Ovary (tissue), 9 donors: ENCODE data around the gene GTPBP3. TPM values are rescaled to one million over a fixed set of nuclear protein-coding genes. Genes with fewer than 3 reads are reported as not detected.

Experiments used
- DNase-seq, 5 donors: peaks; one replicate each; pipeline ENCODE4 v3.0.0-alpha.2; 2019 to 2020
- H3K27ac ChIP-seq, 2 donors: fragments of 200-600 bp; one replicate each; pipeline versions ENCODE4 v1.5.1 to v1.8.0; 2019 to 2022
- H3K27me3 ChIP-seq: fragments of 200-600 bp; one replicate; pipeline ENCODE4 v1.8.0; 2022
- H3K36me3 ChIP-seq: fragments of 200-600 bp; sonication (generic); one replicate; pipeline ENCODE4 v1.5.1; 2019
- H3K4me1 ChIP-seq: one replicate; pipeline ENCODE4 v1.8.1; 2013; ENCODE audit warnings: mild to moderate bottlenecking, moderate library complexity; ENCODE audit not compliant: insufficient read depth
- H3K4me3 ChIP-seq: fragments of 200-600 bp; sonication (generic); one replicate; pipeline ENCODE4 v1.5.1; 2017
- H3K9me3 ChIP-seq, 2 donors: fragments of 200-600 bp in 1 of 2; sonication (generic) in 1 of 2; one replicate each; pipeline versions ENCODE4 v1.5.1 to v1.8.1; 2013 to 2019; ENCODE audit warnings: mild to moderate bottlenecking in 1 of 2, moderate library complexity in 1 of 2
- EP300 ChIP-seq: sonication (generic); formaldehyde crosslinking; IDR thresholded peaks from one replicate; pipeline ENCODE4 v1.6.1; 2017; ENCODE audit warnings: antibody characterized with exemption
- POLR2A ChIP-seq: fragments of 450-650 bp; IDR thresholded peaks from one replicate; pipeline ENCODE4 v1.6.1; 2017; ENCODE audit warnings: antibody characterized with exemption, mild to moderate bottlenecking, moderate library complexity
- WGBS, 3 donors: extraction: QIAGEN DNeasy Blood & Tissue Kit in 1 of 3; methylation state at CpG; one replicate each; pipeline versions ENCODE4 v1.1.5 to v1.1.7; 2013 to 2017; 5-methylcytosine and 5-hydroxymethylcytosine counted together
- intact Hi-C, 4 donors: fragments of 100-400 bp; cut with DNase I; formaldehyde crosslinking; loops; one replicate each; pipeline versions ENCODE4 v1.11.0 to v1.15.1; 2022 to 2023
- polyA plus RNA-seq, 2 donors: library from polyadenylated mRNA; stranded (reverse); fragments of 200-250 nt in 1 of 2; fragments of 350-450 nt in 1 of 2; fragmentation: Illumina TruSeq in 1 of 2; extraction: RNeasy Lipid Tissue Mini Kit (QIAGEN cat#74804) in 1 of 2; gene quantifications; one replicate each; pipeline ENCODE4 v1.2.3, GENCODE V29; 2013 to 2014
- total RNA-seq, 7 donors: library from RNA; depleted of rRNA in 2 of 7; stranded (reverse); fragments of >200 nt in 2 of 7; fragmentation: NEBNext Ultra II Directional in 3 of 7; extraction: Animal tissue kit (Norgen Biotek cat#: 25700) in 3 of 7; gene quantifications; one replicate each; pipeline versions ENCODE4 v1.1.0 to v1.2.4, GENCODE V29; 2016 to 2023
- TF ChIP-seq, protein P1 (sequence below), 3 donors: fragments of 450-650 bp in 2 of 3; fragments of 200-600 bp in 1 of 3; IDR thresholded peaks; one replicate each; pipeline versions ENCODE4 v1.5.1 to v1.8.0; 2016 to 2022; ENCODE audit warnings: antibody characterized with exemption in 3 of 3, mild to moderate bottlenecking in 1 of 3
- donor health status: DM: no; HTN: no; CAD: no; lungs with moderate emphysema.
- donor health status: DM: no; HTN: no; CAD: no.
- donor health status: Bipolar disorder and iron deficiency.
- donor health status: DM: yes; HTN: yes; CAD: no.
- donor health status: DM: no; HTN: no; CAD: no.
- donor health status: DM: yes; HTN: yes; CAD: no.

GTPBP3 gene
- total and polyA plus RNA-seq, 9 donors: 4.5 to 22.9 (median 16.9) TPM

DNA sequence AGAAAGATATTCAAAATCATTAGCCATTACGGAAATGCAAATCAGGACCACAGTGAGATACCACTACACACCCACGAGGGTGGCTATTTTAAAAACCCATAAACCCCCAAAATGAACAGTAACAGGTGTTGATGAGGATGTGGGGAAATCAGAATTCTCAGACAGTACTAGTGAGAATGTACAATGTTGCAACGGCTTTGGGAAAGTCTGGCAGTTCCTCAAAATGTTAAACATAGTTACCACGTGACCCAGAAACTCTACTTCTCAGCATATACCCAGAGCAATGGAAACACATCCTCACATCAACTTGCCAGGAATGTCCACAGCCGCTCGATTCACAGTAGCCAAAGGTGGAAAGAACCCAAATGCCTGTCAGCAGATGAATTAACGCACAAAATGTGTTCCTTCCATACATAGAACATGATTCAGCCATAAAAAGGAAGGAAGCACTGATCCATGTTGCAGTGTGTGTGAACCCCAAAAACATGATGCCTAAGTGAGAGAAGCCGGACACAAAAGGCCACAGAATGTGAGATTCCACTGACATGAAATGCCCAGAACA lies 32.8 kb downstream of the GTPBP3 start:
- intact Hi-C loops: no loop called here
- no peak for DNase-seq
- WGBS, 3 donors: 44 to 52% (median 48%) methylated on average over 8 of the region's 8 CpGs

DNA sequence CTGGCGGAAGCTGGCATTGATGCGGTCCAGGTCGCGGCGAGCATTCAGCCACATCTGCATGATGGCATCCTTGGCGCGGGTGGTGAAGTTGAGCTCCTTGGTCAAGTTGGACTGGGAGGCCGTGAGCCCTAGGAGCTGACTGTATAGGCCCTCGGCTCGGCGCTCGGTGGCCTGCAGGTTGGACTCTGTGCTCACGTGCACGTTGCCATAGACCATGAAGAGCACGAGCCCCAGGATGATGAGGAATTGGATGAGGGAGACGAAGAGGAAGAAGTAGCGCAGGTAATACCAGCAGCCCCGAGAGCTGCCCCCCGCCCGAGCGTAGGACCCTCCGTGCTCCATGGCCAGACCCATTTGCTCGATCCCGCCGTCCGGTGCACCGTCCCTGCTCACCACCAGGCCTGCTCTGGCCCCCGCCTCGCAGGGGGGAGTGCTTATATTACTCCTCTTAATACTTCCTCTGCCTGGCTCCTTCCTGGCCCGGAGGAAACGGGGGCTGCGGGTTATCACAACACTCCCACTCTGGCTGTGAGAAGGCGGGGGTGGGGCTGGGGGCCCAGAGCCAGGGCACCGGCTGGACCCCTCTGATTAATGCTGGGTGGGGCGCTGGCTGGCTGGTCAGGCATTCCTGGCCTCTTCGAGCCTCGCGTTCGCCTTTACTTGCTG lies 39.7 kb downstream of the GTPBP3 start, which contains the start of gene PLVAP:
Gene PLVAP (minus strand): TSS at position 408 of the 666 bp plus-strand sequence. CDS start 54 bp downstream, at position 354.
- intact Hi-C loops: no loop called here
- Histone ChIP-seq H3K27ac (no peak within 1 kb of the TSS), H3K27me3 (no peaks in the 10 kb centered on the region), H3K4me1 (no peaks in the 10 kb centered on the region), H3K36me3 (no peaks in the 10 kb centered on the region), H3K4me3 (peak within 1 kb of the TSS; percentile 2), H3K9me3 (no peaks in the 10 kb centered on the region)
- no peak for TF ChIP-seq EP300
- TF ChIP-seq POLR2A: no peak
- TF ChIP-seq, protein P1, sequence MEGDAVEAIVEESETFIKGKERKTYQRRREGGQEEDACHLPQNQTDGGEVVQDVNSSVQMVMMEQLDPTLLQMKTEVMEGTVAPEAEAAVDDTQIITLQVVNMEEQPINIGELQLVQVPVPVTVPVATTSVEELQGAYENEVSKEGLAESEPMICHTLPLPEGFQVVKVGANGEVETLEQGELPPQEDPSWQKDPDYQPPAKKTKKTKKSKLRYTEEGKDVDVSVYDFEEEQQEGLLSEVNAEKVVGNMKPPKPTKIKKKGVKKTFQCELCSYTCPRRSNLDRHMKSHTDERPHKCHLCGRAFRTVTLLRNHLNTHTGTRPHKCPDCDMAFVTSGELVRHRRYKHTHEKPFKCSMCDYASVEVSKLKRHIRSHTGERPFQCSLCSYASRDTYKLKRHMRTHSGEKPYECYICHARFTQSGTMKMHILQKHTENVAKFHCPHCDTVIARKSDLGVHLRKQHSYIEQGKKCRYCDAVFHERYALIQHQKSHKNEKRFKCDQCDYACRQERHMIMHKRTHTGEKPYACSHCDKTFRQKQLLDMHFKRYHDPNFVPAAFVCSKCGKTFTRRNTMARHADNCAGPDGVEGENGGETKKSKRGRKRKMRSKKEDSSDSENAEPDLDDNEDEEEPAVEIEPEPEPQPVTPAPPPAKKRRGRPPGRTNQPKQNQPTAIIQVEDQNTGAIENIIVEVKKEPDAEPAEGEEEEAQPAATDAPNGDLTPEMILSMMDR (IDR thresholded peaks at IDR 0.05): no peak
- no peak for DNase-seq
- 44 to 59% (median 54%) methylated on average over 39 of the region's 39 CpGs for WGBS, 3 donors

More for the DNA sequence above, 32.8 kb downstream of the GTPBP3 start:
- Histone ChIP-seq H3K27me3 (no peaks in the 10 kb centered on the region), H3K4me1 (no peaks in the 10 kb centered on the region), H3K36me3 (no peaks in the 10 kb centered on the region), H3K9me3 (no peaks in the 10 kb centered on the region), H3K4me3 (no peak overlapping the region), H3K27ac (no peak overlapping the region)
- TF ChIP-seq, protein P1 (IDR thresholded peaks at IDR 0.05): no peak
- TF ChIP-seq EP300: no peak
- no peak for TF ChIP-seq POLR2A

DNA sequence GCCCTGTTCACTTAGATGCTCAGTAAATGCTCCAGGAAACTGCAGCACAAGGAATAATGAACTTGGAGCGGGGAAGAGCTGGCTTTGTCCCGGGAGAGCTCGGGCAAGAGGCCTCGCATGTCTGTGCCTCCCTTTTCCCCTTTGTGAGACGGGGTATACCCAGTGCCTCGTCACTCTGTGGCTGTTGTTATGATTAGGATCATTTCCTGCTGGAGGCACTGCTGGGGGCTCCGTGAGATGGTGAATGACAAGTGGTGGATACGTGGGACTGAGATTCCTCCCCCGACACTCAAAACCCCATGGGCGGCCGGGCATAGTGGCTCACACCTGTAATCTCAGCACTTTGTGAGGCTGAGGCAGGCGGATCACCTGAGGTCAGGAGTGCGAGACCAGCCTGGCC lies 40.9 kb downstream of the GTPBP3 start:
- peaks cover 1% of the 10 kb centered on the region for H3K4me1 ChIP-seq
- H3K27me3 ChIP-seq: no peaks in the 10 kb centered on the region
- no peaks in the 10 kb centered on the region for H3K9me3 ChIP-seq
- H3K27ac ChIP-seq: no peak overlapping the region
- WGBS, 3 donors: 82 to 88% (median 83%) methylated on average over 13 of the region's 13 CpGs
- H3K4me3 ChIP-seq: no peak overlapping the region
- intact Hi-C loops: no loop called here
- TF ChIP-seq EP300: no peak
- TF ChIP-seq, protein P1 (IDR thresholded peaks at IDR 0.05): no peak
- no peak for TF ChIP-seq POLR2A
- DNase-seq: no peak
- H3K36me3 ChIP-seq: no peaks in the 10 kb centered on the region

DNA sequence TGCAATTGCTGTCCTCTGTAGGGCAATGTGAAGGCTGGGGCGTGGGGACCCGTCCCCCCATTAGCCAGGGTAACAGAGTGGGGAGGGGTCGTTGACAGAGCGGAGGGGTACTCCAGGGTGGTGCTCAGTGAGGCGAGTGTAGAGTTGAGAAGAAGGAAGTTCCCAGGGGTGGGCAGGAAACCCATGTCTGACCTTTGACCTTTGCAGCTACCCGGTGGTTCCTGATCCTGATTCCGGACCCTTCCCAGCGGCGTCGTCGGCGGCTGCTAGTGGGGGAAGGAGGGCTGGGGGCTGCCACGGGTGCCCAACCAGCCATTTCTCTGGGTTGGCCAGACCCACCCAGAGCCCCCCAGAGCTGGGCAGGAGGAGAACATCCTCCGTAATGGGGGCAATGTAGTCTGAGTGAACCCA lies 41.9 kb downstream of the GTPBP3 start:
- TF ChIP-seq EP300 (no peak), POLR2A (no peak)
- TF ChIP-seq, protein P1 (IDR thresholded peaks at IDR 0.05): no peak
- intact Hi-C loops: no loop called here
- H3K4me3 ChIP-seq: no peak overlapping the region
- no peaks in the 10 kb centered on the region for H3K27me3 ChIP-seq
- no peak overlapping the region for H3K27ac ChIP-seq
- DNase-seq: no peak
- peaks cover 1% of the 10 kb centered on the region for H3K4me1 ChIP-seq
- WGBS, 3 donors: 40 to 50% (median 46%) methylated on average over 14 of the region's 14 CpGs
- H3K9me3 ChIP-seq: no peaks in the 10 kb centered on the region
- no peaks in the 10 kb centered on the region for H3K36me3 ChIP-seq
